ENCODE results near the gene CRIP3. TPM values are rescaled to one million over a fixed set of nuclear protein-coding genes. Genes with fewer than 3 reads are reported as not detected.

The CRIP3 gene
- total RNA-seq, 5 donors from 2014 or later (not counting 1 experiment from before 2014, with no cell fraction given): 1.3 to 4.2 (median 2.8) TPM

- DNase-seq (peak in 1 of 35 experiments; percentile 12), ATAC-seq (replicated peaks in 1 of 4) (peak in 1 of 4 experiments; percentile 29)
- Histone ChIP-seq H3K4me3 (ENCODE audit: control insufficient read depth in 1 of 2, extremely low read depth in 1 of 2, low read length in 1 of 2) (no peak overlapping the region), H3K9me3 (no peaks in the 10 kb centered on the region), H3K27me3 (replicated peaks in 1 of 2; ENCODE audit: control insufficient read depth in 2 of 2, extremely low read depth in 1 of 2, insufficient read depth in 2 of 2, low read length in 1 of 2) (no peaks in the 10 kb centered on the region), H3K4me1 (ENCODE audit: control insufficient read depth in 1 of 2, extremely low read depth in 1 of 2, insufficient read depth in 2 of 2, low read length in 2 of 2) (peaks cover 4 to 5% of the 10 kb centered on the region in 2 experiments), H3K27ac (ENCODE audit: low read length) (peak overlapping the region; percentile 25), H3K36me3 (ENCODE audit: control insufficient read depth in 2 of 2, extremely low read depth in 1 of 2, insufficient read depth in 1 of 2, low read length in 1 of 2) (peaks cover under 1 to 2% of the 10 kb centered on the region in 2 donors)
- Mint-ChIP-seq H3K9me3 (no peaks in the 10 kb centered on the region), H3K4me3 (peak overlapping the region in 2 of 3 donors; percentile 0 to 28), H3K27ac (peak overlapping the region; percentile 71 to 84), H3K4me1 (peaks cover 18 to 22% (median 21%) of the 10 kb centered on the region in 3 donors), H3K27me3 (no peaks in the 10 kb centered on the region), H3K36me3 (peaks cover 18% of the 10 kb centered on the region)
- POLR2A ChIA-PET: no interaction called here
- CTCF ChIA-PET: no interaction called here
- WGBS (ENCODE audit: insufficient coverage): 8% methylated on average over 2 of the region's 4 CpGs
These were observed 23.3 kb upstream of the CRIP3 start for GRCh38 chr6:43331891-43332290.

DNA sequence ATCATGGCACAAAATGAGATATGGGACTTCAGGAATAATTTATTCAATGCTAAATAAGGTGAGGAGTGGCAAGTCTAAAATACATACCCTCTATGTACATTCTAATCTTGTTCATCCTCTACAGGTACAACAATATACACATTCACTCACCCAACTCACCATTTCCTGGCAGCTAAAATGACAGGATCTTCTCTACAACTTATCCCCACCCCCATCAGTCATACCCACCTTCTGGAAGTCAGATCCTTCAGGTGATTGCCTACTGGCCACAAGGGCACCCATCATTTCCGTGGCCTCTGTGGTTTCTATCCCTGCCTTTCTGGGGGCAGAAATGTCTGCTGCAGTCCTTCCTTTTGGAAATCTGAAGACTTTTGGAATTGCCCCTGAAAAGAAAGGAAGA is 22.8 kb upstream of the CRIP3 start:
- Mint-ChIP-seq H3K27me3 (no peaks in the 10 kb centered on the region), H3K4me1 (peaks cover 18 to 22% (median 21%) of the 10 kb centered on the region in 3 donors), H3K27ac (peak overlapping the region; percentile 71 to 84), H3K4me3 (peak overlapping the region in 1 of 3 donors; percentile 0), H3K36me3 (peaks cover 17% of the 10 kb centered on the region), H3K9me3 (no peaks in the 10 kb centered on the region)
- ATAC-seq (replicated peaks in 1 of 4) (peak in 1 of 4 experiments; percentile 50), DNase-seq (no peak)
- peaks cover 0 to 2% of the 10 kb centered on the region in 2 donors for H3K36me3 ChIP-seq (ENCODE audit: control insufficient read depth in 2 of 2, extremely low read depth in 1 of 2, insufficient read depth in 1 of 2, low read length in 1 of 2)
- peak overlapping the region; percentile 25 for H3K27ac ChIP-seq (ENCODE audit: low read length)
- H3K4me3 ChIP-seq (ENCODE audit: control insufficient read depth in 1 of 2, extremely low read depth in 1 of 2, low read length in 1 of 2): no peak overlapping the region
- no peaks in the 10 kb centered on the region for H3K9me3 ChIP-seq
- no peaks in the 10 kb centered on the region for H3K27me3 ChIP-seq (replicated peaks in 1 of 2; ENCODE audit: control insufficient read depth in 2 of 2, extremely low read depth in 1 of 2, insufficient read depth in 2 of 2, low read length in 1 of 2)
- WGBS (ENCODE audit: insufficient coverage): 17% methylated on average over 1 of the region's 1 CpG
- H3K4me1 ChIP-seq (ENCODE audit: control insufficient read depth in 1 of 2, extremely low read depth in 1 of 2, insufficient read depth in 2 of 2, low read length in 2 of 2): peaks cover 4 to 5% of the 10 kb centered on the region in 2 experiments
- ChIA-PET CTCF (no interaction called here), POLR2A (no interaction called here)

- no peak overlapping the region for H3K4me3 Mint-ChIP-seq
- peaks cover 15 to 16% (median 15%) of the 10 kb centered on the region in 3 donors for H3K4me1 Mint-ChIP-seq
- ATAC-seq (replicated peaks in 1 of 4): no peak
- no peaks in the 10 kb centered on the region for H3K36me3 ChIP-seq (ENCODE audit: control insufficient read depth in 2 of 2, extremely low read depth in 1 of 2, insufficient read depth in 1 of 2, low read length in 1 of 2)
- H3K4me3 ChIP-seq (ENCODE audit: control insufficient read depth in 1 of 2, extremely low read depth in 1 of 2, low read length in 1 of 2): no peak overlapping the region
- DNase-seq: no peak
- H3K27ac Mint-ChIP-seq: no peak overlapping the region
- no peaks in the 10 kb centered on the region for H3K27me3 Mint-ChIP-seq
- WGBS (ENCODE audit: insufficient coverage): no CpG with 5 or more reads among the region's 1 CpG
- no peaks in the 10 kb centered on the region for H3K27me3 ChIP-seq (replicated peaks in 1 of 2; ENCODE audit: control insufficient read depth in 2 of 2, extremely low read depth in 1 of 2, insufficient read depth in 2 of 2, low read length in 1 of 2)
- no peaks in the 10 kb centered on the region for H3K9me3 Mint-ChIP-seq
- CTCF ChIA-PET: no interaction called here
- POLR2A ChIA-PET: no interaction called here
- peaks cover 23% of the 10 kb centered on the region for H3K36me3 Mint-ChIP-seq
- no peaks in the 10 kb centered on the region for H3K9me3 ChIP-seq
- no peak overlapping the region for H3K27ac ChIP-seq (ENCODE audit: low read length)
- peaks cover 4 to 5% of the 10 kb centered on the region in 2 experiments for H3K4me1 ChIP-seq (ENCODE audit: control insufficient read depth in 1 of 2, extremely low read depth in 1 of 2, insufficient read depth in 2 of 2, low read length in 2 of 2)
These were observed 19.9 kb upstream of the CRIP3 start for GRCh38 chr6:43328528-43328927.

DNA sequence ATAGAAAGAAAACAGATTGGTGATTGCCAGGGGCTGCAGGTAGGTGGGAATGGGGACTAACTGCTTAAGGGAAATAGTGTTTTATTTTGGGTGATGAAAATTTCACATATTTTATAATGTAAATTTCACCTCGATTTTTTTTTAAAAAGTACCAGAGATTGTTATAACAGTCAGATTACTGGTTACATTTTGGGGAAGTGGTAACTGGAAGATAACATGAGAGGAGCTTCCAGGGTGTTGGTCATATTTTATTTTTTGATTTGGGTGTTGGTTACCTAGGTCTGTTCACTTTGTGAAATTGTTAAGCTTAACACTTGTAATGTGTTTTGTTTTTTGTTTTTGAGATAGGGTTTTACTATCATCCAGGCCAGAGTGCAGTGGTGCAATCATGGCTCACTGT is 17.2 kb upstream of the CRIP3 start:
- peaks cover under 1 to 2% (median under 1%) of the 10 kb centered on the region in 3 donors for H3K4me1 Mint-ChIP-seq
- ChIA-PET POLR2A (no interaction called here), CTCF (interaction anchor here in 1 of 2 donors (0.6 kb wide), 1 partner anchor 209 kb away, joined by 4 read pairs; no protein-coding TSS in a partner anchor)
- ATAC-seq (replicated peaks in 1 of 4) (no peak), DNase-seq (no peak)
- H3K4me1 ChIP-seq (ENCODE audit: control insufficient read depth in 1 of 2, extremely low read depth in 1 of 2, insufficient read depth in 2 of 2, low read length in 2 of 2): no peaks in the 10 kb centered on the region
- H3K9me3 Mint-ChIP-seq: no peaks in the 10 kb centered on the region
- H3K27ac Mint-ChIP-seq: no peak overlapping the region
- no peak overlapping the region for H3K4me3 Mint-ChIP-seq
- peaks cover 29% of the 10 kb centered on the region for H3K36me3 Mint-ChIP-seq
- no peaks in the 10 kb centered on the region for H3K27me3 Mint-ChIP-seq
- H3K9me3 ChIP-seq: no peaks in the 10 kb centered on the region
- no peak overlapping the region for H3K27ac ChIP-seq (ENCODE audit: low read length)
- H3K36me3 ChIP-seq (ENCODE audit: control insufficient read depth in 2 of 2, extremely low read depth in 1 of 2, insufficient read depth in 1 of 2, low read length in 1 of 2): no peaks in the 10 kb centered on the region
- no CpG with 5 or more reads among the region's 1 CpG for WGBS (ENCODE audit: insufficient coverage)
- H3K4me3 ChIP-seq (ENCODE audit: control insufficient read depth in 1 of 2, extremely low read depth in 1 of 2, low read length in 1 of 2): no peak overlapping the region
- H3K27me3 ChIP-seq (replicated peaks in 1 of 2; ENCODE audit: control insufficient read depth in 2 of 2, extremely low read depth in 1 of 2, insufficient read depth in 2 of 2, low read length in 1 of 2): no peaks in the 10 kb centered on the region

DNA sequence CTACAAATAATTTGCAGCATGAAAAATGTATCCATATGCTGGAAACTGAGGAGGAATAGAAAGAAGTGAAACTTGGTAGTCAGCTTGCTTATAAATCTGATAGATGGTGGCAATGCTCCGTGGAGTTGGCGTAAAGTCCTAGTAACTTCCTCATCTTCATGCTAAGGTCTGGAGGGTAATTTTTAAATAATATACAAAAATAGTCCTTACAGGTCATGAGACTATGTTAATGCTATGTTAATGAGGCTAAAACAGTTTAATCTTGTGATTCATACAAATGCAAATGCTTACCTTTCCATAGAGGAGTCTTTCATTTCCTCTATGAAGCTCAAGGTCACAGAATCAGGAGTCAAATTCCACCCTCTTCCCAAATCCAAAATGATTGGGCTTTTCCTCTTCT is 9.4 kb upstream of the CRIP3 start:
- H3K4me1 Mint-ChIP-seq: peaks cover 0 to 2% (median 0%) of the 10 kb centered on the region in 3 donors
- H3K4me3 Mint-ChIP-seq: no peak overlapping the region
- Histone ChIP-seq H3K4me1 (ENCODE audit: control insufficient read depth in 1 of 2, extremely low read depth in 1 of 2, insufficient read depth in 2 of 2, low read length in 2 of 2) (no peaks in the 10 kb centered on the region), H3K27ac (ENCODE audit: low read length) (no peak overlapping the region), H3K4me3 (ENCODE audit: control insufficient read depth in 1 of 2, extremely low read depth in 1 of 2, low read length in 1 of 2) (no peak overlapping the region), H3K27me3 (replicated peaks in 1 of 2; ENCODE audit: control insufficient read depth in 2 of 2, extremely low read depth in 1 of 2, insufficient read depth in 2 of 2, low read length in 1 of 2) (no peaks in the 10 kb centered on the region), H3K36me3 (ENCODE audit: control insufficient read depth in 2 of 2, extremely low read depth in 1 of 2, insufficient read depth in 1 of 2, low read length in 1 of 2) (no peaks in the 10 kb centered on the region), H3K9me3 (no peaks in the 10 kb centered on the region)
- H3K9me3 Mint-ChIP-seq: no peaks in the 10 kb centered on the region
- H3K27ac Mint-ChIP-seq: no peak overlapping the region
- ChIA-PET CTCF (no interaction called here), POLR2A (no interaction called here)
- H3K36me3 Mint-ChIP-seq: peaks cover 12% of the 10 kb centered on the region
- no peaks in the 10 kb centered on the region for H3K27me3 Mint-ChIP-seq
- no peak for ATAC-seq (replicated peaks in 1 of 4)
- WGBS (ENCODE audit: insufficient coverage): no CpG with 5 or more reads among the region's 2 CpGs
- no peak for DNase-seq

- H3K36me3 ChIP-seq (ENCODE audit: control insufficient read depth in 2 of 2, extremely low read depth in 1 of 2, insufficient read depth in 1 of 2, low read length in 1 of 2): no peaks in the 10 kb centered on the region
These were observed 5.2 kb upstream of the CRIP3 start for GRCh38 chr6:43313813-43314212.

More at GRCh38 chr6:43313813-43314212, 5.2 kb upstream of the CRIP3 start:
- ChIA-PET POLR2A (no interaction called here), CTCF (no interaction called here)
- Mint-ChIP-seq H3K4me1 (peaks cover 6 to 10% (median 7%) of the 10 kb centered on the region in 3 donors), H3K27me3 (peaks cover 0 to 2% of the 10 kb centered on the region in 2 donors), H3K4me3 (no peak overlapping the region), H3K27ac (no peak overlapping the region), H3K36me3 (peaks cover 9% of the 10 kb centered on the region), H3K9me3 (no peaks in the 10 kb centered on the region)
- Histone ChIP-seq H3K9me3 (no peaks in the 10 kb centered on the region), H3K4me3 (ENCODE audit: control insufficient read depth in 1 of 2, extremely low read depth in 1 of 2, low read length in 1 of 2) (no peak overlapping the region), H3K4me1 (ENCODE audit: control insufficient read depth in 1 of 2, extremely low read depth in 1 of 2, insufficient read depth in 2 of 2, low read length in 2 of 2) (peaks cover 0 to 8% of the 10 kb centered on the region in 2 experiments), H3K27ac (ENCODE audit: low read length) (no peak overlapping the region), H3K27me3 (replicated peaks in 1 of 2; ENCODE audit: control insufficient read depth in 2 of 2, extremely low read depth in 1 of 2, insufficient read depth in 2 of 2, low read length in 1 of 2) (peaks cover 0 to 5% of the 10 kb centered on the region in 2 experiments)
- ATAC-seq (replicated peaks in 1 of 4) (no peak), DNase-seq (no peak)
- no CpG with 5 or more reads among the region's 1 CpG for WGBS (ENCODE audit: insufficient coverage)

Measured in T-cell (primary cell).